ENCODE results near the gene EXO1.

DNA sequence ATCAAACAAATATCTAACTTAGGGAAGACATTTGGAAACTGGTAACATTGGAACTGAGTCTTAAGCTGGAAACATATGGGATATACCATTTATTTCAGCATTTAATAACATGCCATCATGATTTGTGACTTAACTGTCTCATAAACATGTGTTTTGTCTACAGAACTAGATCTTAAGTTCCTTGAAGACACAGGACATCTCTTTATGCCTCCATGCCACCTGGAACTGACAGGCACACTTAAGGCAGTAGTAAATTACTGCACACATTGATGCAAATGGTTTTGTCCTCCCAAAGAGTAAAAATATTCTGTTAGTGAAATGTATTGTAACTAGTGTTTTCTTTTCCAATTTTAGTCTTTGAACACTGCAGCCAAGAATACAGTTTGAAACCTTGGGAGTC, 1.6 kb upstream of the EXO1 start:
- TF ChIP-seq, protein P1, sequence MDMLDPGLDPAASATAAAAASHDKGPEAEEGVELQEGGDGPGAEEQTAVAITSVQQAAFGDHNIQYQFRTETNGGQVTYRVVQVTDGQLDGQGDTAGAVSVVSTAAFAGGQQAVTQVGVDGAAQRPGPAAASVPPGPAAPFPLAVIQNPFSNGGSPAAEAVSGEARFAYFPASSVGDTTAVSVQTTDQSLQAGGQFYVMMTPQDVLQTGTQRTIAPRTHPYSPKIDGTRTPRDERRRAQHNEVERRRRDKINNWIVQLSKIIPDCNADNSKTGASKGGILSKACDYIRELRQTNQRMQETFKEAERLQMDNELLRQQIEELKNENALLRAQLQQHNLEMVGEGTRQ (IDR thresholded peaks at IDR 0.05; ENCODE audit: borderline replicate concordance, low read depth, low read length) = no peak
- TF ChIP-seq RAD21 (IDR thresholded peaks at IDR 0.05; ENCODE audit: low read length) (no peak), RFX5 (IDR thresholded peaks at IDR 0.05; ENCODE audit: low read length) (no peak), MXI1 (IDR thresholded peaks at IDR 0.05; ENCODE audit: low read depth, low read length) (no peak), TCF12 (IDR thresholded peaks at IDR 0.05) (no peak), EP300 (IDR thresholded peaks at IDR 0.05; ENCODE audit: borderline replicate concordance in 1 of 2, low read depth in 1 of 2, low read length in 1 of 2) (no peak), REST (IDR thresholded peaks at IDR 0.05; ENCODE audit: low read depth, low read length) (no peak), ELF1 (IDR thresholded peaks at IDR 0.05) (no peak)
- TF ChIP-seq, protein P2, sequence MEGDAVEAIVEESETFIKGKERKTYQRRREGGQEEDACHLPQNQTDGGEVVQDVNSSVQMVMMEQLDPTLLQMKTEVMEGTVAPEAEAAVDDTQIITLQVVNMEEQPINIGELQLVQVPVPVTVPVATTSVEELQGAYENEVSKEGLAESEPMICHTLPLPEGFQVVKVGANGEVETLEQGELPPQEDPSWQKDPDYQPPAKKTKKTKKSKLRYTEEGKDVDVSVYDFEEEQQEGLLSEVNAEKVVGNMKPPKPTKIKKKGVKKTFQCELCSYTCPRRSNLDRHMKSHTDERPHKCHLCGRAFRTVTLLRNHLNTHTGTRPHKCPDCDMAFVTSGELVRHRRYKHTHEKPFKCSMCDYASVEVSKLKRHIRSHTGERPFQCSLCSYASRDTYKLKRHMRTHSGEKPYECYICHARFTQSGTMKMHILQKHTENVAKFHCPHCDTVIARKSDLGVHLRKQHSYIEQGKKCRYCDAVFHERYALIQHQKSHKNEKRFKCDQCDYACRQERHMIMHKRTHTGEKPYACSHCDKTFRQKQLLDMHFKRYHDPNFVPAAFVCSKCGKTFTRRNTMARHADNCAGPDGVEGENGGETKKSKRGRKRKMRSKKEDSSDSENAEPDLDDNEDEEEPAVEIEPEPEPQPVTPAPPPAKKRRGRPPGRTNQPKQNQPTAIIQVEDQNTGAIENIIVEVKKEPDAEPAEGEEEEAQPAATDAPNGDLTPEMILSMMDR (IDR thresholded peaks at IDR 0.05) = no peak

Measured in SK-N-SH (cell line).